ENCODE measurements around the gene EMX1.

The EMX1 gene

DNA sequence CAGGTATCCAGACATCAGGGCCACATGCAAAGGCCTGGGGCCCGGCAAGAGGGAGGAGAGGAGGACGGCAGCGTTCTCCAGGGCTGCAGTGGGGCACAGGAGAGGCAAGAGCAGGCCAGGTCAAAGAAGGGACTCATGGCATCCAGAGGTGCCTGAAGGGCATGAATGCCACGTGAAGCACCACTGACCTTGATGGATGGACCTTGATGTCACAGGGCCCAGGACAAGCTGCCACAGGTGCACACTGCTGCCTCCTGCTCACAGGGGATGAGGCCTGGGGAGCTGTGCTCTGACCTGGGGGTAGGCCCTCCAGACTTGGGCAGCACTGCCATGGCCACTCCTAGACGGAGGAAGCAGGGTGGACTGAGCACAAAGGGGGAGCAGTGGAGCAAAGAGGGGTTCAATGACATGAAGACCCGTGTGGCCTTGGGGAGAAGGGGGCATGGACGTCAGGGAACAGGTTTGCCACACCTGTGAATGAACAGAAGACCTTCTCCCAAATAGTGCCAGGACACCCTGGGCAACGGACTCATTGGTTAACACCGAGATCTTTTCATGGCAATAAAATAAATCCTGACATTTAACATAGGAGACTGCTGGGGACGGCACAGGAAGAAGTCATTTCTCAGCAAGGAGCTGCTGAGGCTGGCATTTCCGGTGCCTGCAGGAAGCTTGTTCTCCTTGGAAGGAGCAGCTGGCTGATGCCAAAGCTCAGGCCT lies 65.6 kb downstream of the EMX1 start:
- Mint-ChIP-seq H3K4me3 (no peak overlapping the region), H3K4me1 (peaks cover 6% of the 10 kb centered on the region), H3K9me3 (no peaks in the 10 kb centered on the region), H3K27ac (no peak overlapping the region), H3K27me3 (no peaks in the 10 kb centered on the region)
- DNase-seq = no peak
- no peak for ATAC-seq

DNA sequence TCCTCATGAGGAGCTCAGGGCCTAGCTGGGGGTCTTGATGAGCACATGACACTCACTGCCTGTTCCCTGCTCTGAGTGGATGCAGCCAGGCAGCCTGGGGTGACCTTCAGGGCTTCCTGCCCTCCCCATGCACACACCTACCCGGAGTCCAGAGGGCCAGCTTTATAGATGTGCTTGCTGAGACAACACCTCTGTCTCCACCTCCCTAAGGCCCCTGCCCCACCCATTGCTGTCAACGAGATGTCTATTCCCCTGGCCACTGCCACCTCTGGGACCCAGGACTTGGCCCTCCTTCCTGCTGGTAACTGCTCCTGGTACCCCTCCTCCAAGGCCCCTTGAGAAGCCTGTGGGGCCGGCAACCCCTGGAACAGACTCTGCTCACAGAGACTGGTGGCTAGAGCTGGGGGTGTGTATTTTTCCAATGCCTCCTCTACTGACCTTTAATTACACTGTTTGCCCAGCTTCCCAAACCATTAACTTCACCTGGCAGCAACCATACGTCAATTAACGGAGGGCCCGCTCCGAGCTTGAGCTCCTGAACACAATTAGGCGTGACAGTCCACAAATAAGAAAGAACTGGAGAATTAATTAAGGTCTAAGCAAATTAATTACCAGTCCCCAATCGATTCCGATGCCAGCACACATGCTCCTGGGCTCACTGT lies 66.3 kb downstream of the EMX1 start:
- Mint-ChIP-seq H3K4me1 (peaks cover 6% of the 10 kb centered on the region), H3K9me3 (no peaks in the 10 kb centered on the region), H3K27me3 (no peaks in the 10 kb centered on the region), H3K4me3 (no peak overlapping the region), H3K27ac (peak overlapping the region in 1 of 2 donors; percentile 72)
- ATAC-seq (peak; percentile 23), DNase-seq (no peak)

GRCh38 chr2:72984172-72984671 lies 66.9 kb downstream of the EMX1 start:
- peak; percentile 13 for ATAC-seq
- H3K4me3 Mint-ChIP-seq = no peak overlapping the region
- no peak for DNase-seq
- H3K4me1 Mint-ChIP-seq = peaks cover 6% of the 10 kb centered on the region
- H3K9me3 Mint-ChIP-seq = no peaks in the 10 kb centered on the region
- H3K27me3 Mint-ChIP-seq = no peaks in the 10 kb centered on the region
- H3K27ac Mint-ChIP-seq = peak overlapping the region; percentile 28 to 56

Measured in stimulated activated naive CD8-positive, alpha-beta T cell treated with anti-CD3 and anti-CD28 coated beads, Interleukin-15, amount 100 ng/mL, for 72 hours (primary cell).